Measurements from ENCODE around the gene F13A1.
A peak's percentile ranks its signal among the peaks of the same experiment; 100 is the strongest.
"Not testable (repeated sequence)": the region's sequence is repeated elsewhere in the genome, so short reads cannot be mapped to it uniquely, and the experiment has no call there.

The F13A1 gene

DNA sequence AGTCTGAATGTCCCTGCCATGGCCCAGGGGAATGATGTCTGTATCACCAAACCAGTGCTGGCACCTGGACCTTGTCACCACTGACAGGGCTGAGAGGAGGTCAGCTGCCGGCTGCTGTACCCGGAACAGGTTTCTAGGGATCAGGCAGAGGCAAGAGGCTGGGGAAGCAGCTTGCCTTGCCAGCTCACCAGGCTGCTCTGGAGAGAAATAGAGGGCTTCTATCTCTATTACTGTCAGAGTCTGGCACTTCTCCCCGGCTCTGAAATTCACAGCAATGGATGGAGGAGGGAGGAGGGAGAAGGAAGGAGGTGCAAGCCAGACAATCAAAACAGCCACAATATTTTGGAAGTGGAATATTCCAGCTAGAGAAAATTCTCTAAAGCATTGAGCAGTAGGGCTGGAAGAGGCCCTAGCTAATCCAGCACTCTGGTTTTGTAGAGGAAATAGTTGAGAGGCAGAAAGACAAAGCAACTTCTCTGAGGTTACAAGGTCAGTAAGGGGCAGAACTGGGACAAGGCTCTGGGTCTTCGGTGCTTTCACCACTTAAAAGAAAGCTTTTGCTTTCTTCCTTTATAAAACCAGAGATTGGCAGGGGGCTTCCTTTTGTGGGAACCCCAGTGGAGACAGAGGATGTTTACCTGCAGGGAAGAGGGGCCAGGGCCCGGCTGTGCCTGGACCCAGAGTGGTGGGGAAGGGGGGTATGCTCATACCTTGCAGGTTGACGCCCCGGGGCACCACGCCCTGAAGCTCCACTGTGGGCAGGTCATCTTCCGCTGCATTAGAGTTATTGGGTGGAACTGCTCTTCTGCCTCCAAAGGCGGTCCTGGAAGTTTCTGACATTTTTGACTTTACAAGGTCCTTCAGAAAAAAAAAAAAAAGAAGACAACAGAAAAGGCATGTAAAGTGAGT lies 2.4 kb downstream of the F13A1 start:
- no peak for FAIRE-seq

DNA sequence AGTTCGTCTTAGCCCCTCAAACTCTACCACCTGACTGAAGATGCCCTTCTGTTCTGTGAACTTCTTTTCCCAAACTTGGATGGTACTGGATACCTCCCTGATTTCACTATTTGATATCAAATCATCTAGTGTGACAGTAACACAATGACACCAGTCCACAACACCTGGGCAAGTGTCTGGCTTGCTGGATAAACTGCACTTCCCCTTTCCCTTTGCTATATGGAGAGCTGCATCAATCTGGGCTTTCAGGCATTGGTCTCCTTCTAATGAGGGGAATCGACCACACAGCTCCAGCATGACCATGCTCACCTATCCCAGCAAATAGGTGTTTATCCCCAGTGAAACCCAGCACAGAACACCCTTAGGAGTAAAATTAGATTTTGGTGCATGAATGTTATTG lies 3.1 kb downstream of the F13A1 start:
- FAIRE-seq, result no peak

DNA sequence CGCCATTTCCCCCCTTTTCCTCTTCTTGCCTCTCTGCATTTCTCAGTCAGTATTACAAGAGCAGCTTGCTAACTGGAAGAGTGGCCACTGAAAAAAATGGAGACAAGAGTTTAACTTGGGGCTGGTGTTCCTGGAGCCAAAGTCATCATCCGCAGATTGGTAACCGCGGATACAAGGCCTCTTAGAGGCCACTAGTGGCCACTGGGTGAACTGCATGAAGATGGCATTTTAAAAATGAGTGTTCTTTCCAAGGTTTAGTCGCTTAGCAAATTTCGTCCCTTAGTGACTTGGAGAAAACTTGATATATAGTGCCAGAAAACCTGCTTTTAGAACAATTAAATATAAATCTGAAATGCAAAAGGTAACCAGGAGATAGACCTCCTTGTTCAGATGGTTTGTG lies 4.8 kb downstream of the F13A1 start:
- peak; percentile 81 for FAIRE-seq

DNA sequence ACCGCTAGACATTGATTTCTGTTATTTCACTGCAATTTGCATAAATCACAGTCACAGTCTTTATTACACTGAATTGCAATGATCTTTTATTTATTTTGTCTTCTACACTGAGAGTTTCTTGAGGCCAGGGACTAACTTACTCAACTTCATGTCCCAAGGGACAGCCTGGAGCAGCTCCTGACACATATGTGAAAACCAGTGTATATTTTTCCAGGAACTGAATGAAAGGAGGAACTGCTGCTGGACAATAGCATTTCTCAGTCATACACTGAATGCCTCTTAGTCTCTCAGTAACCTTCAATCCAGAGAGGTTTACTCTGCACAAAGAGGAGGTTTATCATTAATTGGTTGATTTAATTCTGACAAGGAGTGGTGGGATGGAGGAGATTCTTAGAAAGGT lies 5.9 kb downstream of the F13A1 start:
- no peak for FAIRE-seq

DNA sequence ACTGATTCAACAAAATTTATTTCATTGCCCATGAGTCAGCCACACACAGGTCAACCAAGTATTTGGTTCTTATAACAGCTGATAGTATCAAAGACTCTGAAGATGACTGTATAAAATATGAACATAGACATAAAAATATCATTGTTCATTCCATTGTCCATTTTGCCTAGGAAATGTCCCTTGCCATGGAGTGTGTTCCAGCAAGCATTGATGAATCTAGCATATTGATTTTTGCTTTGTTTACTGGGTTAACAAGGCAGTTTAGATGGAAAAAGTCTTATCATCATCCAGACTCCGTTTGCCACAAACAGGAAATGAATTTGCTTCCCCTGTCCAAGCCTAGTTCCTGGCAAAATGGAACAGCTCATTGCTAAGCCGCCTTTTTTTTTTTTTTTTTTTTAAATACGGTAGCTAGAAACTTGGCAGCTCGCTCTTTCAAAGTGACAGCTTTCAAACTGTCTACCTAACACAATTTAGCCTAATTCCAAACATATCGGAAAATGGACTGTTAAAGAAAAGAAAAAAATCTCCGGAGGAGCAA lies 7.5 kb downstream of the F13A1 start:
- FAIRE-seq, result no peak

- no peak for FAIRE-seq
These were observed 14.9 kb downstream of the F13A1 start for GRCh38 chr6:6305575-6305974.

GRCh38 chr6:6300383-6300782 lies 20.1 kb downstream of the F13A1 start:
- FAIRE-seq, result not testable (repeated sequence)

DNA sequence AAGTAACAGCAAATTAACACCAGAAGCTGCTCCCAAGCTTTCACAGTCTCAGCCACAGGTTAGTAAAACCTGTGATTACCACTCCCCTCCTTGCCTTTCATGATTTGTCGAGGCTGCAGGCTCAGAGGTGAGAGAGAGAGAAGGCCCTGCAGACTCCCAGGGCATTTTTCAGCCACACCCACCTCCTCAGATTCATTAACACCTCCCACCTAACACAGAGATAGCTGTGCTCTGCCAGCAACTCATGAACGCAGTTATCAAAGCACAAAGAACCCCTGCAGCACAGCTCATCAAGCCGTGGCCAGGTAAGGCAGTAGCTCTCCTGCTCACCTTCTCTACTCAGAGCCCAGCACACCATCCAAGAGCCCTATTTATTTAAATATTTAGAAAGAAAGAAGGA lies 27.1 kb downstream of the F13A1 start:
- no peak for FAIRE-seq

GRCh38 chr6:6287415-6287814 lies 33.0 kb downstream of the F13A1 start:
- FAIRE-seq, result no peak

DNA sequence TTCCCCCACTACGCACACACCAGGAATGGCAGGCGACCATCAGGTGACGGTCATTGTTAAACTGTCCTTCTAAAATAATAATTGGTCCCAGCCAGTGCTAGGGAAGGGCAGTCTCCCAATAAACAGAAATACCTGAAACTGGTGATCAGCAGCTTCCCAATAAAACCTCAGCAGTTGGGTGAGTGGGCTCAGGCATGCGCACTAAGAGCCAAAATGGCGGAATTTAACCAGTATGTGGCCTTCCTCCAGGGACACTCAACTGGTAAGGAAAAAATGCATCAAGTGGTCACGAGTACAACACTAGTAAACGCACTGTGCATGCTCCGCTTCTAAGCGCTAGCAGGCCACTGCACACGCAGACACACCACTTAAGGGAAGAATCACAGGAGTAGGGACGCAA lies 34.8 kb downstream of the F13A1 start:
- FAIRE-seq, result no peak

DNA sequence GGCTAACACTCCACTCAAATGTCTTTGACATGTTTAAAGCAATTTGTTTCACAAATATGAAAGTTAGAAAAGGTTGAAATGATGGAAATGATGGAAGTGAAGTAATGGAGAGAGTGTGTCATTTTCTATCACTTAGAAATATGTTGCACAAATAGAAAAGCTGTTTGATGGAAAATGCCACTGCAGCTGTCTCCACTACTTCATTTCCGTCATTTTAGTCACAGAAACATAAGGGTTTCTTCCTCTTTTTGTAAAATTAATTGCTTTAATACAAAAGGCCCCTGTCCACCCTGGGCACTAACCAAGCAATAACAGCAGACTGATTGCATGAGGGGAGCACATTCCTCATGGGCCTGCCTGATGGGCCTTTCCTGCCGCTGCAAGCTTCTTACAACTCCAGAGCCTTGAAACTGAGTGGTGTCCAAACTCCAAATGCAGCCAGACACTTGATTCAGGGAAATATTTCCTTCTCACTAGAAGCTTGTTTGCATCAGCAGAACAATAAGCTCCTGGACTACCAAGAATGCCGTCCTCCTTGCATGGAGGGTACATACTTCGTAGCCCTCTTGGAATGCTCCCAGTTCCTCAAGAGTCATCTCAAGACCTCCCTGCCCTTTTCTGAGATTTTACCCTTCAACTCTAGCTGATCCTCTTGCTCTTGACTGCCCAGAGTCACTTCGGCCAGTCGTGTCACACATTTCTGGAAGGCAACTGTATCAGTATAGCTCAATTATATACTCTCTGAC lies 36.1 kb downstream of the F13A1 start:
- no peak for FAIRE-seq

GRCh38 chr6:6283746-6284145 lies 36.7 kb downstream of the F13A1 start:
- no peak for FAIRE-seq

DNA sequence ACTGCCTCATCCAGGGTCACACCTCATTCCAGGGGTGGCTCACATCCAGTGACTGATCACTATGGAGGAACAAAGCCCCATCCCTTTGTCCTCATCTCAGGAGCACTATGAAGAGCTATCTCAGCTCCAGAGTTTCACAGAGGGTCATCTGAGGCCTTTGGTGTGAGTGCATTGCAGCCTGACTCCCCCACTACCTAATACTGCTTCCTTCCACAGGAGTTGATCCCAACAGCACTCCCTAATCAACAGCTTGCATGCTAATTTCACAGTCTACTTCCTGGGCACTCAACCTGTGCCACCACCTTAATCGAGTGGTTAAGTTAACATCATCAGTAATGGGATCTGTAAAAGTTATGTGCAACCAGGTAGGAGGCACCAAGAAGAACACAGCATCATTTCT lies 37.7 kb downstream of the F13A1 start:
- no peak for FAIRE-seq

GRCh38 chr6:6277413-6277812 lies 43.0 kb downstream of the F13A1 start:
- FAIRE-seq, result no peak

DNA sequence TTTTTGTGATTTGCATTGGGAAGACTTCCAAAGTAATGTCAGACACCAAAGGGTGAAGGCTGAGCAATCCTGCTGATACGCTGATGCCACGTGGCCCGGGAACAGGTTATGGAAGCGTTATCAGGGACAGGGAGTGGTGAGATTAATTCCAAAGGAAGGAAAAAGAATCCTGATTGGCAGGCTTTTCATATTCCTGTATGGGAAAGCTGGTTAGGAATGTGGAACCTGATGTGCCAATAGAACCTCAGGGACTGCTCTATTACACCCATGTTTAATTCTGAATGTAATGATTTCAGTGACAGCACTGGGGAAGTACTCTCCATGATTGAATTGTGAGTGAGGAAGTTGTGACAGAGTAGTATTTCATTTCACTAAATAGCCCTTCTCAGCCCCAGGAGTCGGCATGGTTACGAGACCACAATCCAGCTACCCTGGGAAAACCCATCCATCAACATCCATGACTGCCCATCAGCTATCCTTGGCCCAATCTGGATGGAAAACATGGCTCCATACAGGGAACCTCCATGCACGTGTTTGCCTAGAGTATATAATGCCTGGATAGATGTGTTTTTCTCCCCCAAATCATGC lies 49.4 kb downstream of the F13A1 start:
- no peak for FAIRE-seq

GRCh38 chr6:6260196-6260722 lies 60.2 kb downstream of the F13A1 start:
- no peak for FAIRE-seq

DNA sequence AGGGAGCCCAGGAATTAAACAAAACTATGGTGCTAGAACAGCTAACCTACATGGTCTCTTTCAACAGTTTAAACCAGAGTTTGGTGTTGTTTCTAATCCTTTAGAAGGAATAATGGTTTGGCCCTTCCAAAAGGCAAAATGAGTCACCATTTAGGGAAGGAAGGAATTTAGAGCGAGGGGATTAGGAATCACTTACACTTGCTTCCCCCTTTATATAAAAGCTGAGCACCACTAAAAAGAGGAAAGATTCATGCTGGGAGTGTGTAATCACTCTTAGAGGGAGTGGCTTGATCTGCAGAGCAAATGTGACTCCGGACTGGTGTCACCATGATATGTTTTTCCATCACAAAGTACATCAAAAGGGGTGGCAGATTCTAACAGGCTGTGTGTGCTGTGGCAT lies 63.6 kb downstream of the F13A1 start:
- FAIRE-seq, result no peak

DNA sequence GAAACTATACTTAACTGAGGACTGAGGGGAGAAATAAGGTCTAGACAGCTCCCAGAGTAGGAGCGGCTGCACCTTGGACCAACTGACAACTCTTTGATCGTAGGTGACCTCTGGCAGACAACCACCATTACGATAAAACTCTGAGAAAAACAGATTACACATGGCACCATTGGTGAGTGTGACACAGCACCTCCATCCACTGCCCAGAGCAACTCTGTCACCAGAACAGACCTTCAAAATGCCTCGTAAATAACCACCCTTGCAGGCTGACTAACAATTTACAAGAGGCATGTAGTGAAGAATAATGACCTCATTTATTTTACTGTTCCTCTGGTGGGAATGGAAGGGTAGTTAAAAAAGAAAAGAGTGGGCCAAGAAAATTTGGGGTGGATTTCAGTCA lies 64.2 kb downstream of the F13A1 start:
- FAIRE-seq, result no peak

GRCh38 chr6:6251555-6252280 lies 68.7 kb downstream of the F13A1 start:
- FAIRE-seq, result no peak

GRCh38 chr6:6248651-6249050 lies 71.8 kb downstream of the F13A1 start:
- no peak for FAIRE-seq

DNA sequence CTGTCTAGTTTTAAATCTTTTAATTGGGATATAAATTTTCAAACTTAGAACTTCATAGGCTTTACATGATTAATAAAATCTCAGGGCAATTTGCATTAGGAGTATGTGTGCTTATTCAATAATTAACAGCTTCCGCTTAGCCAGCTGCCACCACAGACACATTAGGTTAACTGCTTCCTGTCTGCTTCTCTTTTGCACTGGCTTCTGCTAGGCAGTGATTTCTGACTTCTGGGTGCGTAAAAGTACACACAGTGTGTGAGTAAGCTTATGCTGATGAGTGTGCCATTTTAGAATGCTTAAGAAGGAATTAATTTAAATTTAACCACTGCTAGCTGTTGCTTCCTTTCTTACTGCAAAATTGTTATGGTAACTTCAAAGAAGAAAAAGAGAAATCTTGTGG lies 73.9 kb downstream of the F13A1 start:
- FAIRE-seq, result no peak

DNA sequence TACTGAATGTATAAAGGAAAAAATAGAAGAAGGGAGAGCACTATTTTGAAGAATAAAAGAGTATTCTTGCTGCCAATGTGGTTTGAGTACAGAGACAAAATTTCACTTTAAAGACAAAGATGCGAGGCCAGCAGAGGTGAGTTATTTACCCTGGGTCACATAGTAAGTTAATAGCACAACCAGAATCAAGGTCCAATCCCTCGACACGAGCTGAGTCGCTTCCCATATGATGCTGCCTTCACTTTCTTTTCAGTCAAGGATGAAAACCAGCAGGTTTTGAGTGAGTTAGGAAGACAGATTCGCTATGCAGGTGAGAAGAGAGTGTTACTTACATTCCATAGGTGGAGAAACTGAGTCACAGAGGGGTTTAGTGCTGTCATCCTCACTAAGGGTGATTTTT lies 75.8 kb downstream of the F13A1 start:
- FAIRE-seq, result no peak

GRCh38 chr6:6243846-6244245 lies 76.6 kb downstream of the F13A1 start:
- FAIRE-seq, result no peak
